HepG2 (cell line): Measurements from ENCODE around the gene TIMP3. TPM values are rescaled to one million over a fixed set of nuclear protein-coding genes. Genes with fewer than 3 reads are reported as not detected.

ENCODE experiments used
- ATAC-seq: fragments of 200-7000 bp; cut with Tn5 transposase; 3 replicates; pipeline ENCODE4 v1.9.1; 2020; ENCODE audit warnings: mild to moderate bottlenecking, moderate library complexity
- BruUV-seq: library from RNA; stranded (reverse); fragments of 400-500 nt; replicated peaks from 2 replicates; lab custom pipeline; 2021; lab: Mats Ljungman, UMichigan
- CTCF ChIA-PET: fragments of 300-600 bp; formaldehyde crosslinking; extraction: SDS; loops from one replicate; lab custom pipeline; 2021; ENCODE audit warnings: low total read pairs, inconsistent platforms, low intra/inter-chr PET ratio; lab: Yijun Ruan, JAX
- POLR2A ChIA-PET: fragments of 350-600 bp; sonication (Branson Sonifier 250); formaldehyde crosslinking; loops from one replicate; lab custom pipeline; 2020; ENCODE audit warnings: antibody characterized with exemption, inconsistent platforms; lab: Yijun Ruan, JAX
- DNase-seq: peaks from one replicate; pipeline ENCODE4 v3.0.0-alpha.2; 2015; ENCODE audit warnings: low spot score
- FAIRE-seq: peaks from 3 replicates; lab custom pipeline; 2011; peaks lifted over from hg19 to GRCh38; lab: Jason Lieb, UNC
- H2AFZ ChIP-seq: one replicate; pipeline ENCODE4 v1.6.1; 2011; ENCODE audit warnings: low read length, inconsistent platforms
- H3K27ac ChIP-seq: fragments of 300-600 bp; 3 replicates; pipeline ENCODE4 v1.8.0; 2011; ENCODE audit warnings: mixed run types, mild to moderate bottlenecking, mixed read lengths, low read length, inconsistent platforms; ENCODE audit not compliant: insufficient read depth; ENCODE audit errors: extremely low read length
- H3K27me3 ChIP-seq, 2 experiments: fragments of 200-600 bp in 1 of 2; 2 replicates in 1 of 2; 3 replicates in 1 of 2; pipeline versions ENCODE4 v1.6.0 to v1.8.0; 2011; ENCODE audit warnings: low read length in 2 of 2, mild to moderate bottlenecking in 2 of 2, moderate library complexity in 2 of 2, inconsistent platforms in 1 of 2; ENCODE audit not compliant: insufficient read depth in 2 of 2, control insufficient read depth in 1 of 2
- H3K36me3 ChIP-seq, 2 experiments: fragments of 200-600 bp in 1 of 2; replicated peaks in 1 of 2; 2 replicates in 1 of 2; 3 replicates in 1 of 2; pipeline versions ENCODE4 v1.5.1 to v1.8.0; 2011; ENCODE audit warnings: low read length in 2 of 2, inconsistent platforms in 1 of 2; ENCODE audit not compliant: insufficient read depth in 2 of 2, control insufficient read depth in 1 of 2
- H3K4me1 ChIP-seq: 2 replicates; pipeline ENCODE4 v1.5.1; 2012; ENCODE audit warnings: low read length, inconsistent platforms; ENCODE audit not compliant: insufficient read depth
- H3K4me2 ChIP-seq: 2 replicates; pipeline ENCODE4 v1.6.0; 2011; ENCODE audit warnings: low read depth, low read length, inconsistent platforms
- H3K4me3 ChIP-seq, 3 experiments: fragments of 200-600 bp in 1 of 3; sonication (generic), shearing (Covaris generic) in 1 of 3; replicated peaks in 1 of 3; 2 replicates each; pipeline ENCODE4 v1.5.1; 2011 to 2016; ENCODE audit warnings: low read length in 3 of 3, inconsistent platforms in 2 of 3, low read depth in 2 of 3, mild to moderate bottlenecking in 2 of 3, control low read depth in 1 of 3, mixed read lengths in 1 of 3; ENCODE audit not compliant: insufficient read depth in 1 of 3
- H3K79me2 ChIP-seq: one replicate; pipeline ENCODE4 v1.6.1; 2011; ENCODE audit warnings: low read length, inconsistent platforms; ENCODE audit not compliant: insufficient read depth
- H3K9ac ChIP-seq: 2 replicates; pipeline ENCODE4 v1.6.0; 2011; ENCODE audit warnings: mild to moderate bottlenecking, low read depth, low read length, inconsistent platforms; ENCODE audit not compliant: insufficient read depth
- H3K9me3 ChIP-seq: 2 replicates; pipeline ENCODE4 v1.5.1; 2012; ENCODE audit warnings: mild to moderate bottlenecking, low read length
- H4K20me1 ChIP-seq: 2 replicates; pipeline ENCODE4 v1.6.0; 2011; ENCODE audit warnings: inconsistent platforms, mild to moderate bottlenecking, low read length, moderate library complexity; ENCODE audit not compliant: insufficient read depth
- MXD3 ChIP-seq: IDR thresholded peaks from 2 replicates; pipeline ENCODE4 v1.6.1; 2016; ENCODE audit warnings: mild to moderate bottlenecking, missing biosample characterization, missing genetic modification reagents
- NPAS2 ChIP-seq: sonication (generic); formaldehyde crosslinking; IDR thresholded peaks from 2 replicates; pipeline ENCODE4 v1.8.0; 2022; ENCODE audit warnings: mild to moderate bottlenecking, missing genetic modification reagents, borderline replicate concordance
- SRSF9 ChIP-seq: fragments of 200-400 bp; formaldehyde crosslinking; IDR thresholded peaks from 2 replicates; pipeline ENCODE4 v1.6.1; 2018; ENCODE audit warnings: borderline replicate concordance, mild to moderate bottlenecking, low read depth, low read length; ENCODE audit not compliant: insufficient read depth, poor library complexity, severe bottlenecking
- YY1 ChIP-seq: IDR thresholded peaks from 2 replicates; pipeline ENCODE4 v1.6.1; 2011; ENCODE audit warnings: low read length, low read depth, moderate library complexity, mild to moderate bottlenecking; ENCODE audit not compliant: insufficient read depth, insufficient replicate concordance
- ZNF460 ChIP-seq: sonication (generic); formaldehyde crosslinking; IDR thresholded peaks from 2 replicates; pipeline ENCODE4 v1.5.1; 2020; ENCODE audit warnings: missing genetic modification reagents, mild to moderate bottlenecking, borderline replicate concordance
- ZNF580 ChIP-seq: IDR thresholded peaks from 2 replicates; pipeline ENCODE4 v1.6.1; 2016; ENCODE audit warnings: low read depth, borderline replicate concordance
- WGBS: methylation state at CpG from one replicate; pipeline ENCODE4 v1.1.6; 2017; ENCODE audit warnings: low lambda C conversion rate; 5-methylcytosine and 5-hydroxymethylcytosine counted together
- in situ Hi-C: cut with HindIII; loops from 2 replicates; pipeline ENCODE4 v1.10.0; 2017; ENCODE audit warnings: low pct_unique_long_range_greater_than_20kb; ENCODE audit not compliant: extremely low pct_ligation_motif_present
- intact Hi-C: fragments of 100-400 bp; cut with micrococcal nuclease; formaldehyde crosslinking; loops from one replicate; pipeline ENCODE4 v1.10.0; 2022; ENCODE audit not compliant: unreplicated experiment
- polyA plus RNA-seq, 8 experiments: library from polyadenylated mRNA; depleted of rRNA in 3 of 8; stranded (reverse) in 7 of 8; unstranded in 1 of 8; fragments of >200 nt; fragmentation: Illumina TruSeq in 4 of 8; extraction: Trizol in 4 of 8; gene quantifications; 2 replicates each; pipeline versions ENCODE4 v1.2.1 to v1.2.3, GENCODE V29; 2011 to 2016; ENCODE audit warnings: low read depth in 4 of 8, missing spikeins in 1 of 8, mixed read lengths in 1 of 8; ENCODE audit not compliant: insufficient read depth in 1 of 8
- total RNA-seq, 5 experiments: library from RNA; depleted of rRNA; stranded (reverse); fragments of >200 nt; fragmentation: Illumina TruSeq; extraction: Trizol; gene quantifications; 2 replicates each; pipeline ENCODE4 v1.2.3, GENCODE V29; 2016; ENCODE audit warnings: low read depth in 1 of 5
- TF ChIP-seq, protein P1 (sequence below): sonication (generic); formaldehyde crosslinking; IDR thresholded peaks from 2 replicates; pipeline ENCODE4 v1.4.0; 2020; ENCODE audit warnings: mild to moderate bottlenecking, missing genetic modification reagents, borderline replicate concordance
- TF ChIP-seq, protein P2 (sequence below): sonication (generic); formaldehyde crosslinking; IDR thresholded peaks from 2 replicates; pipeline ENCODE4 v1.4.0; 2020; ENCODE audit warnings: mild to moderate bottlenecking, low read depth, missing genetic modification reagents

The TIMP3 gene
- total and polyA plus RNA-seq, 2 of the 13 experiments (the other 11 are each of a cell fraction or from before 2014, with no cell fraction given) = 57.3 to 86.6 TPM

DNA sequence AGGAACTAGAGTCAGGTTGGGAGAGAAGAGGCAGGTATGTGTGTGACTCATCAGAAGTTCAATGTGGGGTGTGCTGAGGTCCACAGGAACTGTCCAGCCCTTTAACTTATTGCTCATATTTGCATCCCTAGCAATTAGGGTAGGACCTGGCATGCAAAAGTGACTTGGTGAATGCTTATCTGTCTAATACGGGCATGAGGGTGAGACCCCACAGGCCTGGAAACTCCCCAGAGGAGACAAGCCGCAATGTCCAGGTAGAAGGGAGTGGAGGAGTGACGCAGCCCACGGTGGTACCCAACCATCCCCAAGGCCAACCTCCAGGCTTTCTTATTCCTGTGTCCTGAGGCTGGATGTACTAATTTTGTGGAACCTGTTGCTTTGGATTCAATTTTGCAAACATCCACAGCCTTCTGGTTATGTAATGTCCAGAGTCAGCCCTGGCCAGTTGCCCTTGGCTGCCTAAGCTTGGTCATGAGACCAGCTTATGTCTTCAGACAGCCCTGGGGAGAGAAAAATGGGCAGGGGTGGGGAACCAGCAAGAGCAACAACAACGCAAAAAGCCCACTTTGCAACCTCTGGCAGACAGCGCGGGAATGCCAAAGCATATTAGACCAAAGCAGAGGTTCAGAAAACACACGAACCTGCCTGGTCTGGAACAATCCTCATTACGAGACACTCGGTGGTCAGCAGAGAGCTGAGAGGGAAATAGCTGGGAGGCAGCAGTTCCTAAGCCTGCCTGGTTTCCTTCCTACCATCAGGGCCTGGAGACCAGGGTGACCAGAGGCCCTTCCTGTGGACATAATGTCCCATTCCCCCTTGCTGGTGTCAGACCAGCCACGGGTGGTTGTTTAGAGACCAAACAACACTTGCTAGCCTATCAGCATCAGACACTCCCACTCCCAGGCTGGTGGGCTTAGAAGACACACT lies 49.3 kb downstream of the TIMP3 start:
- ATAC-seq = no peak
- H3K4me3 ChIP-seq = no peak overlapping the region
- WGBS = 95% methylated on average over 10 of the region's 11 CpGs
- H3K27me3 ChIP-seq = no peaks in the 10 kb centered on the region
- DNase-seq = no peak
- POLR2A ChIA-PET = no interaction called here
- peaks cover 6 to 74% of the 10 kb centered on the region in 2 experiments; a peak in 4 of 5 replicates for H3K36me3 ChIP-seq
- no peaks in the 10 kb centered on the region for H3K9me3 ChIP-seq
- intact Hi-C loops (no loop called here), in situ Hi-C loops (no loop called here)
- no peak overlapping the region for H3K4me2 ChIP-seq
- peaks cover 6% of the 10 kb centered on the region for H4K20me1 ChIP-seq
- TF ChIP-seq NPAS2 (CRISPR knock-in tag) (no peak), YY1 (no peak), ZNF580 (no peak), ZNF460 (CRISPR knock-in tag) (no peak), SRSF9 (no peak), MXD3 (no peak)
- TF ChIP-seq, protein P1, sequence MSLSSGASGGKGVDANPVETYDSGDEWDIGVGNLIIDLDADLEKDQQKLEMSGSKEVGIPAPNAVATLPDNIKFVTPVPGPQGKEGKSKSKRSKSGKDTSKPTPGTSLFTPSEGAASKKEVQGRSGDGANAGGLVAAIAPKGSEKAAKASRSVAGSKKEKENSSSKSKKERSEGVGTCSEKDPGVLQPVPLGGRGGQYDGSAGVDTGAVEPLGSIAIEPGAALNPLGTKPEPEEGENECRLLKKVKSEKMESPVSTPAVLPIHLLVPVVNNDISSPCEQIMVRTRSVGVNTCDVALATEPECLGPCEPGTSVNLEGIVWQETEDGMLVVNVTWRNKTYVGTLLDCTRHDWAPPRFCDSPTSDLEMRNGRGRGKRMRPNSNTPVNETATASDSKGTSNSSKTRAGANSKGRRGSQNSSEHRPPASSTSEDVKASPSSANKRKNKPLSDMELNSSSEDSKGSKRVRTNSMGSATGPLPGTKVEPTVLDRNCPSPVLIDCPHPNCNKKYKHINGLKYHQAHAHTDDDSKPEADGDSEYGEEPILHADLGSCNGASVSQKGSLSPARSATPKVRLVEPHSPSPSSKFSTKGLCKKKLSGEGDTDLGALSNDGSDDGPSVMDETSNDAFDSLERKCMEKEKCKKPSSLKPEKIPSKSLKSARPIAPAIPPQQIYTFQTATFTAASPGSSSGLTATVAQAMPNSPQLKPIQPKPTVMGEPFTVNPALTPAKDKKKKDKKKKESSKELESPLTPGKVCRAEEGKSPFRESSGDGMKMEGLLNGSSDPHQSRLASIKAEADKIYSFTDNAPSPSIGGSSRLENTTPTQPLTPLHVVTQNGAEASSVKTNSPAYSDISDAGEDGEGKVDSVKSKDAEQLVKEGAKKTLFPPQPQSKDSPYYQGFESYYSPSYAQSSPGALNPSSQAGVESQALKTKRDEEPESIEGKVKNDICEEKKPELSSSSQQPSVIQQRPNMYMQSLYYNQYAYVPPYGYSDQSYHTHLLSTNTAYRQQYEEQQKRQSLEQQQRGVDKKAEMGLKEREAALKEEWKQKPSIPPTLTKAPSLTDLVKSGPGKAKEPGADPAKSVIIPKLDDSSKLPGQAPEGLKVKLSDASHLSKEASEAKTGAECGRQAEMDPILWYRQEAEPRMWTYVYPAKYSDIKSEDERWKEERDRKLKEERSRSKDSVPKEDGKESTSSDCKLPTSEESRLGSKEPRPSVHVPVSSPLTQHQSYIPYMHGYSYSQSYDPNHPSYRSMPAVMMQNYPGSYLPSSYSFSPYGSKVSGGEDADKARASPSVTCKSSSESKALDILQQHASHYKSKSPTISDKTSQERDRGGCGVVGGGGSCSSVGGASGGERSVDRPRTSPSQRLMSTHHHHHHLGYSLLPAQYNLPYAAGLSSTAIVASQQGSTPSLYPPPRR (CRISPR knock-in tag) = no peak
- TF ChIP-seq, protein P2, sequence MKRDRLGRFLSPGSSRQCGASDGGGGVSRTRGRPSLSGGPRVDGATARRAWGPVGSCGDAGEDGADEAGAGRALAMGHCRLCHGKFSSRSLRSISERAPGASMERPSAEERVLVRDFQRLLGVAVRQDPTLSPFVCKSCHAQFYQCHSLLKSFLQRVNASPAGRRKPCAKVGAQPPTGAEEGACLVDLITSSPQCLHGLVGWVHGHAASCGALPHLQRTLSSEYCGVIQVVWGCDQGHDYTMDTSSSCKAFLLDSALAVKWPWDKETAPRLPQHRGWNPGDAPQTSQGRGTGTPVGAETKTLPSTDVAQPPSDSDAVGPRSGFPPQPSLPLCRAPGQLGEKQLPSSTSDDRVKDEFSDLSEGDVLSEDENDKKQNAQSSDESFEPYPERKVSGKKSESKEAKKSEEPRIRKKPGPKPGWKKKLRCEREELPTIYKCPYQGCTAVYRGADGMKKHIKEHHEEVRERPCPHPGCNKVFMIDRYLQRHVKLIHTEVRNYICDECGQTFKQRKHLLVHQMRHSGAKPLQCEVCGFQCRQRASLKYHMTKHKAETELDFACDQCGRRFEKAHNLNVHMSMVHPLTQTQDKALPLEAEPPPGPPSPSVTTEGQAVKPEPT (CRISPR knock-in tag) = no peak
- H3K4me1 ChIP-seq = no peaks in the 10 kb centered on the region
- no peaks in the 10 kb centered on the region for H3K79me2 ChIP-seq
- no peak overlapping the region for H2AFZ ChIP-seq
- no peak overlapping the region for H3K9ac ChIP-seq
- H3K27ac ChIP-seq = no peak overlapping the region
- CTCF ChIA-PET = no interaction called here
- FAIRE-seq = no peak
- BruUV-seq = no TSS peak
